OCI-LY7 (cell line): ENCODE data around the gene MEF2C. TPM values are rescaled to one million over a fixed set of nuclear protein-coding genes. Genes with fewer than 3 reads are reported as not detected.

Experiments used
- BruUV-seq: library from RNA; stranded (reverse); fragments of 400-500 nt; replicated peaks from 2 replicates; lab custom pipeline; 2021; lab: Mats Ljungman, UMichigan
- CTCF ChIA-PET: fragments of 300-600 bp; sonication (Branson Sonifier 250); formaldehyde crosslinking; loops from one replicate; lab custom pipeline; 2022; ENCODE audit warnings: antibody characterized with exemption; ENCODE audit not compliant: unreplicated experiment; lab: Charles Lee
- POLR2A ChIA-PET: fragments of 300-600 bp; sonication (Branson Sonifier 250); formaldehyde crosslinking; loops from one replicate; lab custom pipeline; 2022; ENCODE audit warnings: antibody characterized with exemption; lab: Charles Lee
- DNase-seq: peaks from one replicate; pipeline ENCODE4 v3.0.0-alpha.2; 2015; ENCODE audit warnings: low spot score
- H2AFZ ChIP-seq: fragments of 200-600 bp; sonication (generic), shearing (Covaris generic); 2 replicates; pipeline ENCODE4 v1.6.1; 2014; ENCODE audit warnings: mild to moderate bottlenecking, antibody characterized with exemption, low read length, moderate library complexity
- H3K27ac ChIP-seq: fragments of 200-600 bp; sonication (generic); 2 replicates; pipeline ENCODE4 v1.5.1; 2014; ENCODE audit warnings: mixed run types, low read depth, mild to moderate bottlenecking, moderate library complexity, low read length, inconsistent platforms; ENCODE audit not compliant: poor library complexity, severe bottlenecking
- H3K36me3 ChIP-seq: fragments of 200-600 bp; sonication (generic); 2 replicates; pipeline ENCODE4 v1.6.1; 2014; ENCODE audit warnings: mild to moderate bottlenecking, antibody characterized with exemption, low read length, moderate library complexity, mixed read lengths; ENCODE audit not compliant: insufficient read depth
- H3K4me1 ChIP-seq: fragments of 200-600 bp; sonication (generic); 2 replicates; pipeline ENCODE4 v1.5.1; 2014; ENCODE audit warnings: mild to moderate bottlenecking, low read length; ENCODE audit not compliant: insufficient read depth, poor library complexity, severe bottlenecking
- H3K4me2 ChIP-seq: fragments of 200-600 bp; sonication (generic); 2 replicates; pipeline ENCODE4 v1.6.1; 2014; ENCODE audit warnings: mild to moderate bottlenecking, low read length
- H3K4me3 ChIP-seq: fragments of 200-600 bp; sonication (generic); 2 replicates; pipeline ENCODE4 v1.5.1; 2014; ENCODE audit warnings: mild to moderate bottlenecking, low read depth, low read length; ENCODE audit not compliant: poor library complexity, severe bottlenecking
- H3K79me2 ChIP-seq: fragments of 200-600 bp; sonication (generic); 2 replicates; pipeline ENCODE4 v1.6.1; 2016; ENCODE audit warnings: low read depth, mild to moderate bottlenecking, low read length, moderate library complexity, mixed read lengths; ENCODE audit not compliant: insufficient read depth
- H3K9me2 ChIP-seq: fragments of 200-600 bp; sonication (generic); 2 replicates; pipeline ENCODE4 v1.6.1; 2016; ENCODE audit warnings: mild to moderate bottlenecking, low read length, mixed read lengths; ENCODE audit not compliant: insufficient read depth
- H3K9me3 ChIP-seq: fragments of 200-600 bp; sonication (generic); 2 replicates; pipeline ENCODE4 v1.6.1; 2014; ENCODE audit warnings: mild to moderate bottlenecking, mixed run types, low read length, mixed read lengths
- H4K20me1 ChIP-seq: fragments of 200-600 bp; sonication (generic); 2 replicates; pipeline ENCODE4 v1.6.1; 2014; ENCODE audit warnings: mild to moderate bottlenecking, antibody characterized with exemption, low read length, moderate library complexity, mixed read lengths; ENCODE audit not compliant: insufficient read depth
- EZH2phosphoT487 ChIP-seq: fragments of 200-600 bp; sonication (generic); IDR thresholded peaks from 2 replicates; pipeline ENCODE4 v1.6.1; 2018; ENCODE audit warnings: low read depth, borderline replicate concordance, mild to moderate bottlenecking, mixed run types, antibody characterized with exemption, low read length, moderate library complexity, mixed read lengths
- intact Hi-C: fragments of 100-400 bp; cut with micrococcal nuclease; formaldehyde crosslinking; loops from one replicate; pipeline ENCODE4 v1.10.0; 2022; ENCODE audit not compliant: unreplicated experiment
- total RNA-seq, 2 experiments: library from RNA; depleted of rRNA in 1 of 2; stranded (reverse); fragments of >200 nt in 1 of 2; shearing (Covaris generic) in 1 of 2; gene quantifications; 2 replicates each; pipeline ENCODE4 v1.2.3, GENCODE V29; 2014 to 2022
- TF ChIP-seq, protein P1 (sequence below): fragments of 200-600 bp; sonication (generic); conservative IDR thresholded peaks from 2 replicates; pipeline ENCODE4 v1.5.1; 2014; ENCODE audit warnings: mild to moderate bottlenecking, antibody characterized with exemption, low read length, moderate library complexity, mixed read lengths

The MEF2C gene
- total RNA-seq, 2 experiments from 2014 or later: 5.5 to 57.6 TPM

- H3K79me2 ChIP-seq: no peaks in the 10 kb centered on the region
- POLR2A ChIA-PET: interaction anchor here (0.7 to 1.0 kb wide), 4 partner anchors 8 to 1660 kb away, joined by 3 to 4 read pairs (median 3); no protein-coding TSS in a partner anchor
- TF ChIP-seq, protein P1, sequence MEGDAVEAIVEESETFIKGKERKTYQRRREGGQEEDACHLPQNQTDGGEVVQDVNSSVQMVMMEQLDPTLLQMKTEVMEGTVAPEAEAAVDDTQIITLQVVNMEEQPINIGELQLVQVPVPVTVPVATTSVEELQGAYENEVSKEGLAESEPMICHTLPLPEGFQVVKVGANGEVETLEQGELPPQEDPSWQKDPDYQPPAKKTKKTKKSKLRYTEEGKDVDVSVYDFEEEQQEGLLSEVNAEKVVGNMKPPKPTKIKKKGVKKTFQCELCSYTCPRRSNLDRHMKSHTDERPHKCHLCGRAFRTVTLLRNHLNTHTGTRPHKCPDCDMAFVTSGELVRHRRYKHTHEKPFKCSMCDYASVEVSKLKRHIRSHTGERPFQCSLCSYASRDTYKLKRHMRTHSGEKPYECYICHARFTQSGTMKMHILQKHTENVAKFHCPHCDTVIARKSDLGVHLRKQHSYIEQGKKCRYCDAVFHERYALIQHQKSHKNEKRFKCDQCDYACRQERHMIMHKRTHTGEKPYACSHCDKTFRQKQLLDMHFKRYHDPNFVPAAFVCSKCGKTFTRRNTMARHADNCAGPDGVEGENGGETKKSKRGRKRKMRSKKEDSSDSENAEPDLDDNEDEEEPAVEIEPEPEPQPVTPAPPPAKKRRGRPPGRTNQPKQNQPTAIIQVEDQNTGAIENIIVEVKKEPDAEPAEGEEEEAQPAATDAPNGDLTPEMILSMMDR: no peak
- TF ChIP-seq EZH2phosphoT487: no peak
- no peak overlapping the region for H3K4me2 ChIP-seq
- CTCF ChIA-PET: no interaction called here
- DNase-seq: no peak
- intact Hi-C loops: no loop called here
- no peaks in the 10 kb centered on the region for H3K36me3 ChIP-seq
- no peak overlapping the region for H2AFZ ChIP-seq
- no peak overlapping the region for H3K4me3 ChIP-seq
- peaks cover 27% of the 10 kb centered on the region for H3K4me1 ChIP-seq
- no TSS peak for BruUV-seq
- H3K27ac ChIP-seq: no peak overlapping the region
- no peaks in the 10 kb centered on the region for H3K9me3 ChIP-seq
- no peaks in the 10 kb centered on the region for H3K9me2 ChIP-seq
- H4K20me1 ChIP-seq: no peaks in the 10 kb centered on the region
Measured at GRCh38 chr5:88813244-88813643, 69.7 kb downstream of the MEF2C start.

- Histone ChIP-seq H3K36me3 (no peaks in the 10 kb centered on the region), H3K4me2 (no peak overlapping the region), H4K20me1 (no peaks in the 10 kb centered on the region), H3K4me3 (no peak overlapping the region), H3K27ac (no peak overlapping the region), H3K9me3 (no peaks in the 10 kb centered on the region), H3K4me1 (peaks cover 2% of the 10 kb centered on the region), H2AFZ (no peak overlapping the region), H3K9me2 (no peaks in the 10 kb centered on the region), H3K79me2 (no peaks in the 10 kb centered on the region)
- no peak for DNase-seq
- intact Hi-C loops: no loop called here
- ChIA-PET CTCF (no interaction called here), POLR2A (interaction anchor here (0.5 to 2.4 kb wide), 7 partner anchors 9 to 395 kb away, joined by 3 to 16 read pairs (median 4); partner anchors contain the start of gene MEF2C)
- no peak for TF ChIP-seq EZH2phosphoT487
- TF ChIP-seq, protein P1: no peak
- no TSS peak for BruUV-seq
Measured at GRCh38 chr5:88808153-88808552, 74.8 kb downstream of the MEF2C start.

- Histone ChIP-seq H3K4me2 (no peak overlapping the region), H2AFZ (no peak overlapping the region), H3K9me3 (no peaks in the 10 kb centered on the region), H4K20me1 (no peaks in the 10 kb centered on the region), H3K4me1 (no peaks in the 10 kb centered on the region), H3K9me2 (no peaks in the 10 kb centered on the region), H3K4me3 (no peak overlapping the region), H3K36me3 (no peaks in the 10 kb centered on the region), H3K79me2 (no peaks in the 10 kb centered on the region), H3K27ac (no peak overlapping the region)
- CTCF ChIA-PET: no interaction called here
- BruUV-seq: no TSS peak
- intact Hi-C loops: no loop called here
- POLR2A ChIA-PET: interaction anchor here (0.9 to 2.4 kb wide), 3 partner anchors 13 to 76 kb away, joined by 3 to 16 read pairs (median 4); partner anchors contain the start of gene MEF2C
- TF ChIP-seq EZH2phosphoT487: no peak
- TF ChIP-seq, protein P1: no peak
- DNase-seq: no peak
Measured at GRCh38 chr5:88807327-88807726, 75.7 kb downstream of the MEF2C start.
